ENCODE measurements around the gene SFTPD. TPM values are rescaled to one million over a fixed set of nuclear protein-coding genes. Genes with fewer than 3 reads are reported as not detected.

Gene SFTPD
- total and polyA plus RNA-seq, 9 of the 15 experiments (the other 6 are each of a cell fraction or from before 2014, with no cell fraction given) = 0.20 TPM; not detected in 8

DNA sequence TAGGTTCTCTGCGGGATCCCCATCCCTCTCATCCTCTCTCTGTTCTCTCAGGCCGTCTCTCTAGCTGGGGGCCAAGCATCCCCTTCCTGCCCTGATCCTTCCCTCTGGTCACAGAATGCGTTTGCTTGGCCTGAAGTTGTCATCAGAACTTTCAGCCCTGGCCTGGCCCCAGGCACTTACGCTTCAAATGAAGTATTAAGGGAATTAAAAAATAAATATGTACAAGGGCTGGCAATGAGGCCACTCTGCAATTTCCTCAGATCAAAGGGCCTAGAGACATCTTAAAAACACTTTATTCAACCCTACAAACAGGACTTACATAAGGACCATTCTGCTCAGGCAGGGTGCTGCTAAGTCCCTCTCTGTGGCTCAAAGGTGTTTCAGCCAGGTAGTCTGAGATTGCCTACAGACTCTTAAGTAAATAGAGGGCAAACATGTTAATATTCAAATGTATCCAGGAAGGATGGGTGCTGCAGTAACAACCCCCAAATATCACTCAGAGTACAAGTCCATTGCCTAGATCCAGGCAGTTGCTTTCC, 16.0 kb downstream of the SFTPD start (continued):
- no peak for TF ChIP-seq U2AF2 (optimal IDR thresholded peaks at IDR 0.05; ENCODE audit: low read depth, low read length)
- no peak for TF ChIP-seq EP400 (IDR thresholded peaks at IDR 0.05)
- no peak for TF ChIP-seq CHD2 (IDR thresholded peaks at IDR 0.05; ENCODE audit: low read depth, low read length)

DNA sequence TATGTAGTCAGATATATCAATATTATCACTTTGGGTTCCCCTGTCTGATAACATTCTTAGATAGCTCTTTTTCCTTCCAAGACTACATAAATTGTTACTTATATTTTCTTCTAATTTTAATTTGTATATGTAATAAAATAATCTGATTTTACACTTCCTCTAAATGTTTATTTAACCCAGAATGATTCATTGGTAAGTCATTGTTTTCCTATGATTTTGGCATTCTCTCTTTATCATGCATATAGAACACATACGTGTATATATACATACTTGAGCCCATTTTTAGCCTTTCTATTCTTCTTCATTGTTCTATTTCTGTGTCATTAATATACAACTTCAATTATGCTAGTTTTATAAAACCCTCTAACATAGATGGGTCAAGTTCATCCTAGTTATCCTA, 16.6 kb downstream of the SFTPD start:
- H3K4me3 ChIP-seq = no peak overlapping the region
- H3K9me3 ChIP-seq (replicated peaks; ENCODE audit: control insufficient read depth, insufficient read depth, low read depth, low read length) = no peaks in the 10 kb centered on the region
- TF ChIP-seq ZNF512 (tag; IDR thresholded peaks at IDR 0.05) (no peak), HSF4 (CRISPR knock-in tag; IDR thresholded peaks at IDR 0.05; ENCODE audit: borderline replicate concordance) (no peak), ZNF785 (CRISPR knock-in tag; IDR thresholded peaks at IDR 0.05) (no peak), SIN3A (IDR thresholded peaks at IDR 0.05; ENCODE audit: borderline replicate concordance in 2 of 2, control insufficient read depth in 1 of 2, low read depth in 2 of 2, low read length in 2 of 2) (no peak), IFI16 (CRISPR knock-in tag; IDR thresholded peaks at IDR 0.05) (no peak), ELF2 (CRISPR knock-in tag; IDR thresholded peaks at IDR 0.05) (no peak), MED1 (CRISPR knock-in tag; IDR thresholded peaks at IDR 0.05; ENCODE audit: borderline replicate concordance) (no peak), ZEB2 (IDR thresholded peaks at IDR 0.05) (no peak), MECOM (CRISPR knock-in tag; IDR thresholded peaks at IDR 0.05) (no peak), TRIM28 (IDR thresholded peaks at IDR 0.05) (no peak), NR2F6 (CRISPR knock-in tag; IDR thresholded peaks at IDR 0.05) (no peak)
- TF ChIP-seq, protein P1, sequence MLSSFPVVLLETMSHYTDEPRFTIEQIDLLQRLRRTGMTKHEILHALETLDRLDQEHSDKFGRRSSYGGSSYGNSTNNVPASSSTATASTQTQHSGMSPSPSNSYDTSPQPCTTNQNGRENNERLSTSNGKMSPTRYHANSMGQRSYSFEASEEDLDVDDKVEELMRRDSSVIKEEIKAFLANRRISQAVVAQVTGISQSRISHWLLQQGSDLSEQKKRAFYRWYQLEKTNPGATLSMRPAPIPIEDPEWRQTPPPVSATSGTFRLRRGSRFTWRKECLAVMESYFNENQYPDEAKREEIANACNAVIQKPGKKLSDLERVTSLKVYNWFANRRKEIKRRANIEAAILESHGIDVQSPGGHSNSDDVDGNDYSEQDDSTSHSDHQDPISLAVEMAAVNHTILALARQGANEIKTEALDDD (IDR thresholded peaks at IDR 0.05) = no peak
- intact Hi-C loops (cut with micrococcal nuclease) (loop anchor here (10.0 kb wide), 1 partner anchor 192 kb away; no protein-coding TSS in a partner anchor), in situ Hi-C loops (cut with MboI) (loop anchor here (10.0 kb wide), 1 partner anchor 368 kb away; the partner anchor contains the start of gene SFTPA2)
- WGBS (ENCODE audit: insufficient coverage, low coverage, missing lambda C conversion rate) = 0% methylated on average over 1 of the region's 1 CpG
- no peak overlapping the region for H3K9ac ChIP-seq (ENCODE audit: insufficient read depth in 1 of 2, low read depth in 2 of 2, low read length in 2 of 2)
- ATAC-seq (no peak), FAIRE-seq (no peak), DNase-seq (ENCODE audit: extremely low read depth in 1 of 4, low spot score in 3 of 4) (no peak)
- no TSS peak for BruUV-seq (replicated peaks)
- H2AFZ ChIP-seq (ENCODE audit: low read depth, low read length) = no peak overlapping the region
- no peaks in the 10 kb centered on the region for H3K79me2 ChIP-seq (ENCODE audit: control insufficient read depth, insufficient read depth, low read length)
- H3K4me2 ChIP-seq (ENCODE audit: insufficient read depth, low read length) = no peak overlapping the region
- no peak overlapping the region for H3K27ac ChIP-seq (ENCODE audit: extremely low read depth, low read depth, low read length)
- H3K4me1 ChIP-seq (replicated peaks in 1 of 2; ENCODE audit: control insufficient read depth in 2 of 2, insufficient read depth in 2 of 2, low read length in 2 of 2) = peaks cover 3 to 4% of the 10 kb centered on the region in 2 experiments; a peak in 3 of 5 replicates
- H4K20me1 ChIP-seq (replicated peaks; ENCODE audit: control insufficient read depth, insufficient read depth, low read length) = no peaks in the 10 kb centered on the region
- peaks cover 24 to 36% of the 10 kb centered on the region in 2 experiments for H3K27me3 ChIP-seq (ENCODE audit: control insufficient read depth in 2 of 2, insufficient read depth in 2 of 2, low read length in 2 of 2)
- ChIA-PET CTCF (ENCODE audit: low intra/inter-chr PET ratio) (no interaction called here), POLR2A (interaction anchor here (0.6 kb wide), 1 partner anchor 160 kb away, joined by 3 read pairs; no protein-coding TSS in a partner anchor)
- H3K36me3 ChIP-seq (ENCODE audit: control insufficient read depth, insufficient read depth, low read length) = no peaks in the 10 kb centered on the region
- H3K9me1 ChIP-seq (ENCODE audit: control insufficient read depth, insufficient read depth, low read length) = no peaks in the 10 kb centered on the region
